Stimulated activated CD4-positive, alpha-beta T cell treated with anti-CD3 and anti-CD28 coated beads, Interleukin-15, amount 100 ng/mL, for 24 hours (primary cell): ENCODE data around the gene ARHGEF26.

Experiments
- DNase-seq: peaks from one replicate; pipeline ENCODE4 v3.0.0-alpha.2; 2020

ARHGEF26 gene

GRCh38 chr3:154274348-154274747 is 153.2 kb downstream of the ARHGEF26 start:
- no peak for DNase-seq

GRCh38 chr3:154275292-154275691 is 154.1 kb downstream of the ARHGEF26 start:
- DNase-seq = no peak

- DNase-seq = no peak
These were observed 154.8 kb downstream of the ARHGEF26 start for GRCh38 chr3:154275965-154276364.

GRCh38 chr3:154280161-154280560 is 159.0 kb downstream of the ARHGEF26 start:
- no peak for DNase-seq

- DNase-seq = no peak
These were observed 164.0 kb downstream of the ARHGEF26 start for GRCh38 chr3:154285221-154285620.

GRCh38 chr3:154290187-154290586 is 169.0 kb downstream of the ARHGEF26 start:
- no peak for DNase-seq

GRCh38 chr3:154294016-154294415 is 172.8 kb downstream of the ARHGEF26 start:
- DNase-seq = no peak

GRCh38 chr3:154301561-154301960 is 180.4 kb downstream of the ARHGEF26 start:
- DNase-seq = no peak

GRCh38 chr3:154304116-154304786 is 183.1 kb downstream of the ARHGEF26 start:
- no peak for DNase-seq

GRCh38 chr3:154304936-154305335 is 183.7 kb downstream of the ARHGEF26 start:
- no peak for DNase-seq

GRCh38 chr3:154307363-154307762 is 186.2 kb downstream of the ARHGEF26 start:
- no peak for DNase-seq
